Smooth muscle cell (in vitro differentiated cells): Measurements from ENCODE around the gene ST3GAL4. TPM values are rescaled to one million over a fixed set of nuclear protein-coding genes. Genes with fewer than 3 reads are reported as not detected.

Experiments used
- DNase-seq: peaks from one replicate; lab custom pipeline; 2025; ENCODE audit not compliant: unreplicated experiment; lab: John Stamatoyannopoulos, UW
- H2AFZ ChIP-seq: fragments of 200-600 bp; sonication (generic); 2 replicates; pipeline ENCODE4 v1.6.0; 2016; ENCODE audit warnings: antibody characterized with exemption, low read depth, mild to moderate bottlenecking
- H3F3A ChIP-seq: fragments of 200-600 bp; sonication (generic); 2 replicates; pipeline ENCODE4 v1.6.0; 2017; ENCODE audit warnings: antibody characterized with exemption, low read depth
- H3K27ac ChIP-seq: fragments of 200-600 bp; sonication (generic); 2 replicates; pipeline ENCODE4 v1.5.1; 2016; ENCODE audit warnings: low read depth, mild to moderate bottlenecking
- H3K27me3 ChIP-seq: fragments of 200-600 bp; sonication (generic); 2 replicates; pipeline ENCODE4 v1.6.1; 2016; ENCODE audit warnings: low read depth, mild to moderate bottlenecking
- H3K36me3 ChIP-seq: fragments of 200-600 bp; sonication (generic); 2 replicates; pipeline ENCODE4 v1.5.1; 2016; ENCODE audit warnings: low read depth
- H3K4me1 ChIP-seq: fragments of 200-600 bp; sonication (generic); 2 replicates; pipeline ENCODE4 v1.5.1; 2016; ENCODE audit warnings: low read depth
- H3K4me2 ChIP-seq: fragments of 200-600 bp; sonication (generic); 2 replicates; pipeline ENCODE4 v1.6.0; 2016; ENCODE audit warnings: mild to moderate bottlenecking
- H3K4me3 ChIP-seq: fragments of 200-600 bp; sonication (generic); 2 replicates; pipeline ENCODE4 v1.5.1; 2016; ENCODE audit warnings: mild to moderate bottlenecking
- H3K79me2 ChIP-seq: fragments of 200-600 bp; sonication (generic); 2 replicates; pipeline ENCODE4 v1.6.0; 2016; ENCODE audit warnings: low read depth, mild to moderate bottlenecking
- H3K9ac ChIP-seq: fragments of 200-600 bp; sonication (generic); 2 replicates; pipeline ENCODE4 v1.6.0; 2016; ENCODE audit warnings: low read depth
- H3K9me3 ChIP-seq: fragments of 200-600 bp; sonication (generic); replicated peaks from 2 replicates; pipeline ENCODE4 v1.5.1; 2016; ENCODE audit warnings: low read depth
- H4K20me1 ChIP-seq: fragments of 200-600 bp; sonication (generic); 2 replicates; pipeline ENCODE4 v1.6.0; 2016; ENCODE audit warnings: low read depth
- WGBS: methylation state at CpG from one replicate; pipeline ENCODE4 v1.1.7; 2016; ENCODE audit warnings: low lambda C conversion rate; 5-methylcytosine and 5-hydroxymethylcytosine counted together
- polyA plus RNA-seq: library from polyadenylated mRNA; unstranded; fragments of >200 nt; fragmentation: Nextera tagmentation; extraction: Ambion mirVana; gene quantifications from 2 replicates; pipeline ENCODE4 v1.2.1, GENCODE V29; 2016
- total RNA-seq: library from RNA; depleted of rRNA; stranded (reverse); fragments of >200 nt; gene quantifications from 2 replicates; pipeline ENCODE4 v1.2.3, GENCODE V29; 2014
- TF ChIP-seq, protein P1 (sequence below): fragments of 200-600 bp; sonication (generic); IDR thresholded peaks from 2 replicates; pipeline ENCODE4 v1.5.1; 2017; ENCODE audit warnings: borderline replicate concordance, mild to moderate bottlenecking, antibody characterized with exemption; ENCODE audit not compliant: insufficient read depth, poor library complexity, severe bottlenecking

ST3GAL4 gene
- total and polyA plus RNA-seq, 2 experiments from 2014 or later = 60.3 to 60.9 TPM

DNA sequence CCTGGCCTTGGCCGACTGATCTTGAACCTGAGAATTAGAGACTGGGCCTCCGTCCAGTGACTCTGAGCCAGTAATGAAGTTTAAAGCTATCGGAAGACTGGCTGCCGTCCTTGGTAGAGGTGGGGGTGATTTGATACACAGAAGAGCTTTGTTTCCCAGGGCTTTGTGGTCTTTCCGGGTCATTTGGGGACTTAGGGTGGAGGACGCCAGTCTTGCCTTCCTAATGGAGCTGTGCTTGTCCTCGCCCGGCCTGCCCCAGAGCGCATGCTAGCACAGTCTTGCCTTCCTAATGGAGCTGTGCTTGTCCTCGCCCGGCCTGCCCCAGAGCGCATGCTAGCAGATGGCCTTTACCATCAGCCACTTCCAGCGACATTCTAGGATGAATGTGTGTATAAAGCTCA lies 65.8 kb downstream of the ST3GAL4 start:
- 87% methylated on average over 13 of the region's 13 CpGs for WGBS
- DNase-seq = no peak
- TF ChIP-seq, protein P1, sequence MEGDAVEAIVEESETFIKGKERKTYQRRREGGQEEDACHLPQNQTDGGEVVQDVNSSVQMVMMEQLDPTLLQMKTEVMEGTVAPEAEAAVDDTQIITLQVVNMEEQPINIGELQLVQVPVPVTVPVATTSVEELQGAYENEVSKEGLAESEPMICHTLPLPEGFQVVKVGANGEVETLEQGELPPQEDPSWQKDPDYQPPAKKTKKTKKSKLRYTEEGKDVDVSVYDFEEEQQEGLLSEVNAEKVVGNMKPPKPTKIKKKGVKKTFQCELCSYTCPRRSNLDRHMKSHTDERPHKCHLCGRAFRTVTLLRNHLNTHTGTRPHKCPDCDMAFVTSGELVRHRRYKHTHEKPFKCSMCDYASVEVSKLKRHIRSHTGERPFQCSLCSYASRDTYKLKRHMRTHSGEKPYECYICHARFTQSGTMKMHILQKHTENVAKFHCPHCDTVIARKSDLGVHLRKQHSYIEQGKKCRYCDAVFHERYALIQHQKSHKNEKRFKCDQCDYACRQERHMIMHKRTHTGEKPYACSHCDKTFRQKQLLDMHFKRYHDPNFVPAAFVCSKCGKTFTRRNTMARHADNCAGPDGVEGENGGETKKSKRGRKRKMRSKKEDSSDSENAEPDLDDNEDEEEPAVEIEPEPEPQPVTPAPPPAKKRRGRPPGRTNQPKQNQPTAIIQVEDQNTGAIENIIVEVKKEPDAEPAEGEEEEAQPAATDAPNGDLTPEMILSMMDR = no peak

DNA sequence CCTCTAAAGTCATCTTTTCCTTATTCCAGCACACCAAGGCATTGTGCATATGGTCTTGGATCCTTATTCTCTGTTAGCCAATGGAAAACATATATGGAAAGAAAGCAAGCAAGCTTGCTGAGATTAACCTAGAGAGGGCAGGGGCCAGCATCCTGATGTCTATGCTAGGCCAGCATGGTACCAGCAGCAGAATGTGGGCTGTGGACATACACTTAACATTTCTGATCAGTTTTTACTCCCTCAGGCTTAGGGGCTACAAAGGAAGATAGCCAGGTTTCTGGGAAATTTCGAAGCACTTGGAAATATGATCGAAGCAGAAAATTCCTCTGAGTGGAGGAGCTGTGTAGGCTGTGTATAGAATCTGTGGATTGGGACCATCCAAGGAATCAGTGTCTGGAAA lies 67.0 kb downstream of the ST3GAL4 start:
- no peak overlapping the region for H3K9ac ChIP-seq
- H3K79me2 ChIP-seq = no peaks in the 10 kb centered on the region
- H4K20me1 ChIP-seq = no peaks in the 10 kb centered on the region
- 94% methylated on average over 2 of the region's 2 CpGs for WGBS
- no peak overlapping the region for H3K27ac ChIP-seq
- H3K4me1 ChIP-seq = no peaks in the 10 kb centered on the region
- H2AFZ ChIP-seq = no peak overlapping the region
- H3K4me3 ChIP-seq = no peak overlapping the region
- H3K36me3 ChIP-seq = no peaks in the 10 kb centered on the region
- peaks cover 1% of the 10 kb centered on the region for H3F3A ChIP-seq
- TF ChIP-seq, protein P1 = no peak
- H3K27me3 ChIP-seq = no peaks in the 10 kb centered on the region
- no peak for DNase-seq
- no peak overlapping the region for H3K4me2 ChIP-seq
- no peaks in the 10 kb centered on the region for H3K9me3 ChIP-seq

More for the DNA sequence above, 65.8 kb downstream of the ST3GAL4 start:
- Histone ChIP-seq H3K79me2 (no peaks in the 10 kb centered on the region), H3K9ac (no peak overlapping the region), H3K4me2 (no peak overlapping the region), H3K27ac (no peak overlapping the region), H3K36me3 (no peaks in the 10 kb centered on the region), H3K4me3 (no peak overlapping the region), H3F3A (peaks cover 9% of the 10 kb centered on the region), H2AFZ (no peak overlapping the region), H3K9me3 (no peaks in the 10 kb centered on the region), H3K4me1 (peaks cover 7% of the 10 kb centered on the region), H4K20me1 (no peaks in the 10 kb centered on the region), H3K27me3 (no peaks in the 10 kb centered on the region)

DNA sequence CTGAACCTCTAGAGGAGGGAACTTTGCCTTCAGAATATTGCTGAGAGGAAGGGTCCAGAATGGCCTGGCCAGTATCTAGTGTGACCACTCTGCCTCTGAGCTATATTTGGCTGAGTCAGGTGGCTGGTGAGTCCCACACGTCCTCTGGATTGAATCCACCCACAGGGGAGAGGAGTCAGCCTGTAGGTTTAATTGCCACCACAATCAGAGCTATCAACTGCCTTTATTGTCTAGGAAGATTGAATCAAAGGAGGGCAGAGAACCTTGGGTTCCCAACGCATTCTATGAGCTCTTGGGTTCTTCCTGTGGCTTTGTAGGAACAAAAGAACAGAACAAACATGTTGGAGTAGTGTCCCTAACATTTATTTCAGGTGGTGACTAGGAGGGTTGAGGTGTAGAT lies 67.7 kb downstream of the ST3GAL4 start:
- DNase-seq = no peak
- Histone ChIP-seq H3K27ac (no peak overlapping the region), H3K27me3 (no peaks in the 10 kb centered on the region), H3K4me1 (no peaks in the 10 kb centered on the region), H3K9ac (no peak overlapping the region), H3K36me3 (no peaks in the 10 kb centered on the region), H3F3A (no peaks in the 10 kb centered on the region), H3K79me2 (no peaks in the 10 kb centered on the region), H3K4me3 (no peak overlapping the region), H4K20me1 (no peaks in the 10 kb centered on the region), H3K9me3 (no peaks in the 10 kb centered on the region), H3K4me2 (no peak overlapping the region), H2AFZ (no peak overlapping the region)
- WGBS = 47% methylated on average over 2 of the region's 2 CpGs
- TF ChIP-seq, protein P1 = no peak

DNA sequence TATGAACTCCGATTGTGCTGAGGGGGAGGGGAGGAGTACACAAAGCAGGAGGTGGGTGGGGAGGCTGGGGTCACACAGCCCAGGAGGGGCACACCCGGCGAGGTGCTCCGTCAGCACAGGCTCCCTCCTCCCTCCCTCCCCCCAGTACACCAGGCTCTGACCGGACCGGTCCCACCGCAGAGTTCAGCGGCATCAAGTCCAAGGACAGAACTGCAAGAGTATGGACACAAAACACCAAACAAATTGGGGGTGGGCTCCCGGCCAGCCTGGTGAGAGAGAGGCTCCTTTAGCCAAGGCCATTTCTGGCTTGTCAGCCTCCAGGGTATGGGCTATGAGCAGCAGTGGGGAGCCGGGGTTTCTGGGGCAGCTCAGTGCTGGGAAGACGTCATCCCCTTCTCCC lies 68.3 kb downstream of the ST3GAL4 start:
- H3K79me2 ChIP-seq = no peaks in the 10 kb centered on the region
- no peaks in the 10 kb centered on the region for H3K27me3 ChIP-seq
- H3K4me2 ChIP-seq = no peak overlapping the region
- no peak overlapping the region for H3K27ac ChIP-seq
- no peak overlapping the region for H3K4me3 ChIP-seq
- H3K36me3 ChIP-seq = no peaks in the 10 kb centered on the region
- no peaks in the 10 kb centered on the region for H3K4me1 ChIP-seq
- TF ChIP-seq, protein P1 = no peak
- WGBS = 90% methylated on average over 11 of the region's 11 CpGs
- H3K9ac ChIP-seq = no peak overlapping the region
- no peaks in the 10 kb centered on the region for H4K20me1 ChIP-seq
- no peaks in the 10 kb centered on the region for H3K9me3 ChIP-seq
- DNase-seq = no peak
- H2AFZ ChIP-seq = no peak overlapping the region
- no peaks in the 10 kb centered on the region for H3F3A ChIP-seq
